Pancreas (tissue), 10 donors: ENCODE measurements around the gene VWA2. TPM values are rescaled to one million over a fixed set of nuclear protein-coding genes. Genes with fewer than 3 reads are reported as not detected.

Source experiments
- ATAC-seq, 4 donors: fragments of 200-7000 bp; cut with Tn5 transposase; one replicate each; pipeline versions ENCODE4 v1.8.0 to v1.9.1; 2020; ENCODE audit warnings: mild to moderate bottlenecking in 4 of 4, moderate library complexity in 4 of 4
- DNase-seq, 6 donors: peaks; one replicate each; pipeline ENCODE4 v3.0.0-alpha.2; 2020
- FAIRE-seq: peaks from 2 replicates; lab custom pipeline; 2012; peaks lifted over from hg19 to GRCh38; lab: Jason Lieb, UNC
- H3K27ac ChIP-seq, 4 donors: fragments of 200-600 bp; sonication (generic); 1 replicate in 3 of 4; 2 replicates in 1 of 4; pipeline versions ENCODE4 v1.5.0 to v1.8.0; 2020
- H3K27me3 ChIP-seq, 4 donors: fragments of 200-600 bp; one replicate each; pipeline ENCODE4 v1.8.0; 2021
- H3K36me3 ChIP-seq, 3 donors: fragments of 200-600 bp; sonication (generic) in 1 of 3; one replicate each; pipeline versions ENCODE4 v1.5.0 to v1.8.0; 2020 to 2021
- H3K4me1 ChIP-seq, 3 donors: fragments of 200-600 bp; one replicate each; pipeline ENCODE4 v1.8.0; 2021
- H3K4me3 ChIP-seq, 4 donors: fragments of 200-600 bp; sonication (generic) in 2 of 4; one replicate each; pipeline versions ENCODE4 v1.5.0 to v1.8.0; 2020 to 2021
- H3K9me3 ChIP-seq, 4 donors: fragments of 200-600 bp; one replicate each; pipeline ENCODE4 v1.8.0; 2021
- CTCF ChIP-seq, 4 donors: fragments of 200-600 bp; sonication (generic) in 3 of 4; IDR thresholded peaks; one replicate each; pipeline versions ENCODE4 v1.5.0 to v1.8.0; 2021; ENCODE audit warnings: antibody characterized with exemption in 4 of 4
- WGBS, 2 donors: extraction: QIAGEN DNeasy Blood & Tissue Kit; methylation state at CpG; one replicate each; pipeline ENCODE4 v1.1.7; 2013; 5-methylcytosine and 5-hydroxymethylcytosine counted together
- intact Hi-C, 3 donors: fragments of 100-400 bp; cut with DNase I; formaldehyde crosslinking; loops; one replicate each; pipeline versions ENCODE4 v1.11.1 to v1.14.2; 2022
- polyA plus RNA-seq, 2 donors: library from polyadenylated mRNA; stranded (reverse); fragments of 200-250 nt; gene quantifications; one replicate each; pipeline ENCODE4 v1.2.3, GENCODE V29; 2013
- total RNA-seq, 6 donors: library from RNA; stranded (reverse); fragmentation: NEBNext Ultra II Directional in 4 of 6; extraction: Animal tissue kit (Norgen Biotek cat#: 25700) in 4 of 6; gene quantifications; one replicate each; pipeline versions ENCODE4 v1.2.1 to v1.2.4, GENCODE V29; 2021 to 2023
- donor health status: healthy with polysubstance abuse.
- donor health status: DM: no; HTN: no; CAD: no; lungs with moderate emphysema.
- donor health status: DM: no; HTN: no; CAD: no.
- donor health status: control.
- donor health status: control.
- donor health status: Bipolar disorder and iron deficiency.
- donor health status: DM: yes; HTN: yes; CAD: no.
- donor health status: DM: no; HTN: no; CAD: no.
- donor health status: DM: no; HTN: no; CAD: no.
- donor health status: DM: yes; HTN: yes; CAD: no.

VWA2 gene
- total and polyA plus RNA-seq, 8 donors = 1.4 to 9.5 (median 4.2) TPM

- no peak overlapping the region for H3K4me3 ChIP-seq
- no peak overlapping the region for H3K27ac ChIP-seq
- no peak for DNase-seq
- peaks cover 0 to 5% (median 0%) of the 10 kb centered on the region in 3 donors for H3K4me1 ChIP-seq
- intact Hi-C loops = no loop called here
- H3K27me3 ChIP-seq = no peaks in the 10 kb centered on the region
- no peak for TF ChIP-seq CTCF (IDR thresholded peaks at IDR 0.05)
- H3K36me3 ChIP-seq = no peaks in the 10 kb centered on the region
- 93 to 95% methylated on average over 16 of the region's 16 CpGs for WGBS, 2 donors
- no peak for FAIRE-seq
- ATAC-seq = no peak
- H3K9me3 ChIP-seq = no peaks in the 10 kb centered on the region
Observed at GRCh38 chr10:114274616-114275453, 35.8 kb downstream of the VWA2 start.

- peaks cover 0 to 2% (median 0%) of the 10 kb centered on the region in 3 donors for H3K4me1 ChIP-seq
- FAIRE-seq = no peak
- no peaks in the 10 kb centered on the region for H3K9me3 ChIP-seq
- intact Hi-C loops = no loop called here
- no peaks in the 10 kb centered on the region for H3K27me3 ChIP-seq
- no peaks in the 10 kb centered on the region for H3K36me3 ChIP-seq
- no peak overlapping the region for H3K27ac ChIP-seq
- TF ChIP-seq CTCF (IDR thresholded peaks at IDR 0.05) = no peak
- whole genome bisulfite sequencing, 2 donors = 92 to 94% methylated on average over 6 of the region's 6 CpGs
- H3K4me3 ChIP-seq = no peak overlapping the region
- ATAC-seq = no peak
- DNase-seq = no peak
Observed at GRCh38 chr10:114276066-114276465, 37.0 kb downstream of the VWA2 start.

- H3K9me3 ChIP-seq = no peaks in the 10 kb centered on the region
- intact Hi-C loops = no loop called here
- H3K4me3 ChIP-seq = no peak overlapping the region
- H3K27me3 ChIP-seq = no peaks in the 10 kb centered on the region
- WGBS, 2 donors = 90% methylated on average over 6 of the region's 6 CpGs
- no peak for TF ChIP-seq CTCF (IDR thresholded peaks at IDR 0.05)
- no peaks in the 10 kb centered on the region for H3K36me3 ChIP-seq
- FAIRE-seq (no peak), ATAC-seq (no peak), DNase-seq (no peak)
- H3K27ac ChIP-seq = no peak overlapping the region
- no peaks in the 10 kb centered on the region for H3K4me1 ChIP-seq
Observed at GRCh38 chr10:114276671-114277070, 37.6 kb downstream of the VWA2 start.

- Histone ChIP-seq H3K27me3 (no peaks in the 10 kb centered on the region), H3K4me1 (no peaks in the 10 kb centered on the region), H3K36me3 (no peaks in the 10 kb centered on the region), H3K9me3 (no peaks in the 10 kb centered on the region), H3K4me3 (no peak overlapping the region), H3K27ac (no peak overlapping the region)
- no peak for DNase-seq
- WGBS, 2 donors = 85 to 91% methylated on average over 22 of the region's 22 CpGs
- intact Hi-C loops = no loop called here
- no peak for TF ChIP-seq CTCF (IDR thresholded peaks at IDR 0.05)
- FAIRE-seq = no peak
- no peak for ATAC-seq
Observed at GRCh38 chr10:114278140-114278883, 39.3 kb downstream of the VWA2 start.

- no peaks in the 10 kb centered on the region for H3K27me3 ChIP-seq
- no peak for TF ChIP-seq CTCF (IDR thresholded peaks at IDR 0.05)
- WGBS, 2 donors = 71 to 77% methylated on average over 4 of the region's 4 CpGs
- intact Hi-C loops = no loop called here
- FAIRE-seq (no peak), DNase-seq (no peak), ATAC-seq (no peak)
- H3K4me3 ChIP-seq = no peak overlapping the region
- H3K4me1 ChIP-seq = no peaks in the 10 kb centered on the region
- H3K36me3 ChIP-seq = no peaks in the 10 kb centered on the region
- no peaks in the 10 kb centered on the region for H3K9me3 ChIP-seq
- H3K27ac ChIP-seq = no peak overlapping the region
Observed at GRCh38 chr10:114278884-114279191, 39.8 kb downstream of the VWA2 start.
